Loucy (cell line): ENCODE results near the gene CIB2.

Source experiments
- EZH2phosphoT487 ChIP-seq: fragments of 200-600 bp; IDR thresholded peaks from 2 replicates; pipeline ENCODE4 v1.6.1; 2018; ENCODE audit warnings: antibody characterized with exemption, mild to moderate bottlenecking, moderate library complexity, borderline replicate concordance
- TF ChIP-seq, protein P1 (sequence below): fragments of 200-600 bp; sonication (generic); conservative IDR thresholded peaks from 2 replicates; pipeline ENCODE4 v1.5.1; 2014; ENCODE audit warnings: mild to moderate bottlenecking, antibody characterized with exemption, low read length

DNA sequence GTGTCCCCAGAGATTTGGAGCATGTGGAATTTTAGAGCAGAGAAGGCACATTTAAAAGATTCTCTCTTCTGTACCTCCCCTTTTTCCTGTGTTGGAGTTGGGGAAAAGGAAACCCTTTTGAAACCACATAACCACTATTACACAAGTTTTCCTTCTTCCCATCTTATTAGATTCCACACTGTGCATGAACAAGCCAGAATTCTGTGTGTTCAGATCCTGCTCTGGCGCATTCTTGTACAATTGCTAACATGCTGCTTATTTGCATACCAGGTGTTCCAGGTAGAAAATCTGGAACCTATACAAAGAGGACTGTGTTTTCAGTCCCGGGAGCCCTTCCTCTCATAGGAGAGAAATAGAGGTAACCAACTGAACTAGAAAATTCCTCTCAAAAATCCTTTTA lies 2.6 kb upstream of the CIB2 start:
- TF ChIP-seq, protein P1, sequence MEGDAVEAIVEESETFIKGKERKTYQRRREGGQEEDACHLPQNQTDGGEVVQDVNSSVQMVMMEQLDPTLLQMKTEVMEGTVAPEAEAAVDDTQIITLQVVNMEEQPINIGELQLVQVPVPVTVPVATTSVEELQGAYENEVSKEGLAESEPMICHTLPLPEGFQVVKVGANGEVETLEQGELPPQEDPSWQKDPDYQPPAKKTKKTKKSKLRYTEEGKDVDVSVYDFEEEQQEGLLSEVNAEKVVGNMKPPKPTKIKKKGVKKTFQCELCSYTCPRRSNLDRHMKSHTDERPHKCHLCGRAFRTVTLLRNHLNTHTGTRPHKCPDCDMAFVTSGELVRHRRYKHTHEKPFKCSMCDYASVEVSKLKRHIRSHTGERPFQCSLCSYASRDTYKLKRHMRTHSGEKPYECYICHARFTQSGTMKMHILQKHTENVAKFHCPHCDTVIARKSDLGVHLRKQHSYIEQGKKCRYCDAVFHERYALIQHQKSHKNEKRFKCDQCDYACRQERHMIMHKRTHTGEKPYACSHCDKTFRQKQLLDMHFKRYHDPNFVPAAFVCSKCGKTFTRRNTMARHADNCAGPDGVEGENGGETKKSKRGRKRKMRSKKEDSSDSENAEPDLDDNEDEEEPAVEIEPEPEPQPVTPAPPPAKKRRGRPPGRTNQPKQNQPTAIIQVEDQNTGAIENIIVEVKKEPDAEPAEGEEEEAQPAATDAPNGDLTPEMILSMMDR: no peak
- no peak for TF ChIP-seq EZH2phosphoT487
